HUDEP-2 (cell line): ENCODE results near the gene FECH.
"Not testable (repeated sequence)": the region's sequence is repeated elsewhere in the genome, so short reads cannot be mapped to it uniquely, and the experiment has no call there.

ENCODE experiments used
- DNase-seq, 76 experiments: peaks; one replicate each; lab custom pipeline; 2025; ENCODE audit not compliant: unreplicated experiment in 76 of 76; lab: John Stamatoyannopoulos, UW

FECH gene

DNA sequence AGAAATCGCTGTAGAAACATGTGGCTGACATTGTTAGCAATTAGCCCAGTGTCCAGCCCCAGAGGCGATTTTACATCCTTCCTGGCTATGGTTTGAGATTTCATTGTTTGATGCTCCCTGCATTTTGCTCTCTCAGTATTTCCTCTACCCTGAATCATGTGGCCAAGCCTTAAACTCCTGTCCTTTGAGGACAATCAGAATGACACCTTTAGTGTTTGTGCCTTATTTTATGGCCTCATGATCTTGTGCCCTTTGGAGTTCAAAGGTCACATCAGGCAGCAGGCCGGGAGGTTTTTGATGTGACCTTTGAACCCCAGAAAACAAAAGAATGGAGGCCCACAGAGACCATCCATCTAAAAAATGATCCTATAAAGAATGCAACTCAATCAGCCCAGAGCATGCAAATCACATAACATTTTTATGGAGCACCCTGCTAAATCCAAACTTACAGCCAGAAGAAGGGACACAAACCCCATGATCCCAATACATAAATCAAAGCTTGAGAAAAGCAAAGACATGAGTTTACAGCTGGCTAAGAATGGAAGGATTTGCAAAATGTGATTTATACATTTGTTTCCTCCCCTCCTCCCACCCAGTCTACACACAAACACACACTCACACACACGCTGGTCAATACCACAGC is 52.5 kb downstream of the FECH start:
- DNase-seq = no peak

DNA sequence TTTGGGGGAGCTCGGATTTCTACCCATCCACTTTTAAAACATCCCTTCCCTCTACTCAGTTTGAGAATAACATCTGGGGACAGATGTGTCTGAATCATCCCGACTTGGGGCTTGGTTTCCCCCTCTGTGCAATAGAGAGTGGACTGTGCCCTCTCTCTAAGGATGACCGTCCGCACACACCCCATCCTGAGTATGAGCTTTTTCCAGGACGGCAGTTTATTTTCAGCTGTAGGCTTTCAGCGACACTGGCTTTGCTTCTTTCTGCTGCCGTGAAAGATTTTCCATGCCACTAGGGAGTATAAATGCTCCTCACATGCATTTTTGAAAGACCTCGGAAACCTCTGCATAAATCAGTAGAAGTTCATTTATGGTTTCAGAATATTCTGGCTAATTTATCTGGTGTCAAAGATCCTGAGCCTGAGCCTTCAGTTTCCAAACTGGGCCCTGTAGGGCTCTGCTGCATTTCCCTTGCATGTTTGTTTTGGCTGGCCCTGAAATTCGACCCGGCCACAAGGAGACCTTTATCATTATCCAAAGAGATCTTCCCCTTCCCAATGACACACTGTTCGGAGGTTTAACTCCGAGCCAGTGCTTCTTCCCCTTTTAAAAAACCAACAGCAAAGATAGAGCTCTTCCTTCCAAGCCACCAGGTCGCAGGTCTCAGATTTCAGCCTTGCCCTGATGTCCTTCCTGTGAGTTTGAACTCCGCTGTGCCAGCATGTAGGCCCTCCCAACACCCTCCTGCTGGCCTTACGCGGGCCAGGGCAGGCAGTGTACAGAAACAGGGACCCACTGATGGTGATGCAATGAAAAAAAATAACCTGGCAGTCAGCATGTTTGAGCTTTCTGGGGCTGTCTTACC is 53.3 kb downstream of the FECH start:
- DNase-seq = no peak

DNA sequence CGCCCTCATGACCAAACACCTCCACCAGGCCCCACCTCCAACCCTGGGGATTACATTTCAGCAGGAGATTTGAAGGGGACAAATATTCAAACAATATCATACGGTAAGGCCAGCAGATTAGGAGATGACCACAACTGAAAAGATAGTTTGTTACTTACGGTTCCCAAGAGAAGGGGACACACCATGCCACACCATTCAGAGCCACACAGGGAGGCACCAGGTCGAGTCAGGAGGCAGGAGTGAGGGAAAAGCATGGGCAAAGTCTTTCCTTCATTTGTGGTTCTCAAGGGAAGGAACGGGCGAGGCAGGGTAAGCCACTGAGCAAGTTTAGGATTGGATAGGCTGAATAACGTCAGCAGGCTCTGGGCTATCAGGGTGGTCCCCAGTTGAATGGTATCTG is 57.4 kb downstream of the FECH start:
- no peak for DNase-seq

DNA sequence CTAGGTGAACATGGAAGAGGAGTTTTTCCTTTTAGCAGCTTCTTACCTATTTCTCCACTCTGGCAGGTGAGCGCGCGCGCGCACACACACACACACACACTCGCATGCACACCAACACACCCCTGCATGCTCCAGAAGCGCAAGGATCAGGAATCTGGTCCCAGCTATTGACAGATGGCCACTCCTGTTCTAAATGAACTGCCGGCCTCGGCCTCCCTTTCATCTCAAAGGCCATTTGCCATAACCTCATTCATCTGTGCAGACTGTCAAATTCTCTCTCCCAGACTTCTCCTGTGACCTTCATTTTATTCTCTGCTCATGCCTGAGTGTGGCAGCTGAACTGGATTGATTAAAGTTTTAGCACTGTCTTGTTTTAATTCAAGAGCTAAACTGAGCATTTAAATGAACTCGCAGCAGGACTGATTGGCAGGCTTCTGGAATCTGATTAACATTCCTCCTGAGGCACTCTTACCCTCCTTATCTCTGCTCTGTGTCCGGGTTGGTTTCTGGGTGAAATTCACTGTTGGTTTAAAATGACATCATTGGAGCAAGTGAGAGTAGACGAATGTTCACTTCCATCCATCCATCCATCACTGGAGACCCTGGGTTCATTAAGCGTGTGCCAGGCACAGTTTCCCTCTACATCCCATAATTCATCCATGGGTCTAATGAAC is 58.8 kb downstream of the FECH start:
- DNase-seq = peak in 8 of 76 experiments; percentile 8 to 22 (median 14)

DNA sequence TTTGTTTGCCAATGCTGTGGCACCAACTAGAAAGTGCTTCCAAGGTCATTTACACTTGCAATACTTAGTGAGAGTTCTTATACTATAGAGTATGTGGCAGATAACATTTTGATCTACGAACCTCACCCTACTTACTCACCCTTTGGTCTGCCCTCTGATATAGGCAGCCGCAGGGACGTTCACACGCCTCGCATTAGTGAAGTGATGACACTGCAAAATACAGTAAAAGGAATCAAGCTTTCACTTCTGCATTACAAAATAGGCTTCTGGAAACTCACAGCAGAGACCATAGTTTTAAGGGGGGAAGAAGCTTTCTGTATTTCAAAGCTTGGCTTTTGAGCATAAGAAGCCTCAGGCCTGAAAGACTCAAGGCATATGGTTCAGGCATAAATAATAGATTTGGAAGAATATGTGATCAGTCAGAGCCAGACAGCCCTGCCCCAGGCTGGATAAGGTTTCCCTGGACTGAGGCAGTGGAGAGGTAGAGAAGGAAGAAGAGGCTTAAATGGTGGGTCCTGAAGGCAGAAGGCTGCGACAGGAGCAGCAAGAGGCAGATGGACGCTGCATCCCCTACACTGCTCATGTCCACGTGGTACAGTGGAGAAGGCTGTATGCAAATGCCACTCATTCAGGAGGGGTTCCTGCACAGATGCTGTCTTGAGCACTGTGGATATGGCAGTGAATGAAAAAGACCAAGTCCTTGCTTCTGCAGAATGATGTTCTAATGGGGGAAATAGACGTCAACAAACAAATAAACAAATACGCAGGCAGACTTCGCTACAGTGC is 63.1 kb downstream of the FECH start:
- peak in 71 of 76 experiments; percentile 8 to 86 (median 55) for DNase-seq

DNA sequence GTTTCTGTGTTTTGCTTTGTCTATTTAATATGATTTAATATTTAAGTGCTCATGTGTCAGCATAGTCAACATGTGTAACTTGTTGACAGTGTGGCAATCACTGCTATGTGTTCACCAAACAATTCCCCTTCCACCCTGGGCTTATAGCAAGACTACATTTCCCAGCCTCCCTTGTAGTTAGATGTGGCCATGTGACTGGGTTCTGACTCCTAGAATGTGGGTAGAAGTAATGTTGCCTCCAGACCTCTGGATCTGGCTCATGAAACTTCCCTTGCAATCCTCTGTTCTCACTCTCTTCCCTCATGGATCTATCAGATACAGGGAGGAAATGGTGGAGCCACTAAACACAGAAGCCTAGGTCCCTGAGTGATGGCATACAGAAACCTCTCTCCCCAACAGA is 64.2 kb downstream of the FECH start:
- DNase-seq = not testable (repeated sequence)

DNA sequence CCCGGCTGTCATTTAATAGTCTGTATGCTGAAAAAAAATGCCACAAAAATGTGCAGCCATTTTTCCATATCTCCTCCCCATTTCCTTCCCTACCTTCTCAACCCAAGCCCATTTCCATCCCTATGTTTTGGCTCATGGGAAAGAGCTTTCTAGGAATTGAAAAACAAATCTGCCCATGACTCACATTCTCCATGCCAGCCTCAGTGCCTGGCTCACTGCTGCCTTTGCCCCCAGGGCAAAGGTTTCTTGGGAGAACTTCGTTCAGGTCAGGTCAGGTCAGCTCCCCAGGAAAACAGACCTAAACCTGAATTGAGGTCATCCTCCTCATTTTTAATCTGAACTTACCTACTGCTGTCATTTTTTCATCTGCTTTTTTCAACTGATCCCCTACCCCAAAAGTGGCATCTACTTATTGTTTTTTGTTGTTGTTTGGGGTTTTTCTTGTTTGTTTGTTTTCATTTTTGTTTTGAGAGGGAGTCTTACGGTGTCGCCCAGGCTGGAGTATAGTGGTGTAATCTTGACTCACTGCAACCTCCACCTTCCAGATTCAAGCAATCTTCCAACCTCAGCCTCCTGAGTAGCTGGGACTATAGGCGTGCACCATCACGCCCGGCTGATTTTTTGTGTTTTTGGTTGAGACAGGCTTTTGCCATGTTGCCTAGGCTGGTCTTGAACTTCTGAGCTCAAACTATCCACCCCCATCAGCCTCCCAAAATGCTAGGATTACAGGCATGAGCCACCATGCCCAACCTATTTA is 66.7 kb downstream of the FECH start:
- DNase-seq = no peak

DNA sequence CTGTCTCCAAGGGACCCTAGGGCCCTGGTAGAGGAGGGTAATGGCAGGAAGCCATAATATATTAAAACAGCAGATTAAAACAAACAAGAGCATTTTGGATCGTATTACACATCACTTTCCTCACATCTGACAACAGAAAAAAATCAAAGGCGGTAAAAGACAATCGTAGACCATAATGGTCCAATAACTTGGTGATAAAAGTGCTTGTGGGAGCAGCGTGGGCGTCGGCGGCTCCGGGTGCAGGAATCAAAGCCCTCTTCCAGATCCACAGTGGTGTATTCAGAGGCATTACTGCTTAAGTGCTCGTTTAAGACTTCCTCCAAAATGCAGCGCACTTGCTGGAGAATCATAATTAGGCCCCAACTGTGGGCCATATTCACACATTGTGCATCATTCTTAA is 68.0 kb downstream of the FECH start:
- DNase-seq = no peak

DNA sequence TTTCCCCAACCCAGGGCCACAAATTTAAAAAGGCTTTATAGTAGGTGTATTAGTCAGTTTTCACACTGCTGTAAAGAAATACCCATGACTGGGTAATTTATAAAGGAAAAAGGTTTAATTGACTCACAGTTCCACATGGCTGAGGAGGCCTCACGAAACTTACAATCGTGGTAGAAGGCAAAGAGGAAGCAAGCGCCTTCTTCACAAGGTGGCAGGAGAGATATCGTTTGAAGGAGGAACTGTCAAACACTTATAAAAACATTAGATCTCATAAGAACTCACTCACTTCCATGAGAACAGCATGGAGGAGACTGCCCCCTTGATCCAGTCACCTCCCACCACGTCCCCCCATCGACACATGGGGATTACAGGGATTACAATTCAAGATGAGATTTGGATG is 70.4 kb downstream of the FECH start:
- DNase-seq = peak in 7 of 76 experiments; percentile 8 to 28 (median 16)

DNA sequence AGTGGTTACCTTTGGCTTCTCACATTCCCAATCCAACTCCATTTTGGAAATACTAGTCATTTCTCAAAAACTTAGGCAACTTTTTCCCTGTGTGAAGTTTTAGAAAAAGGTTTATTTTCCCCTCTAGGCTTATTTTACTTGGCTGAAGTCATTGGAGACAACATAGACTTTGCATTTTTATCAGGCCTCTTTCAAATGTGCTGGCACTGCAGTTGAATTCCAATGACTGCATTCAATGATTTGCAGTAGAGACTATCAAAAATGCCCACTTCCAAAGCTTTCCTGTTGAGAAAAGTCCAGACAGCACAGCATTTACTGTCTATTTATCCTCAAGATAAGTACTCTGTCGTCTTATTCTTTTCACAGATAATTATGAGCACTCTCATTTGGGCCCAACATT is 81.3 kb downstream of the FECH start:
- no peak for DNase-seq

DNA sequence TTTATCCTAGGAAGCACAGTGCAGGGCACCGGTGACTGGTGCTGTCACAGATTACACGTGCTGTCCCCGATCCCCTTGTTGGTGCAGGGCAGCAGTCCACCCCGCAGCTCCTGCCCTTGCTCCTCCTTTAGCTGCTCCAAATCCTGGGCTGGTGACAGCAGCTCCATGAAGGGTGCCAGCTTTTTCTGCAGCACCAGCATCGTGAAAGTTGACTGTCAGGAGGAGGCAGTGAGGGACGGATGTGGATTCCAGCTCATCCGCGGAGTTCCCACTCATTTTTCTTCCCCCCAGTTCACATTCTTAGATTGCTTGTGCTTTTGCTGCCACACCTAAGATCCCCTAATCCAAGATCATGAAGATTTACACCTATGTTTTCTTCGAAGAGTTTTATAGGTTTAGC is 83.9 kb downstream of the FECH start:
- DNase-seq = no peak

DNA sequence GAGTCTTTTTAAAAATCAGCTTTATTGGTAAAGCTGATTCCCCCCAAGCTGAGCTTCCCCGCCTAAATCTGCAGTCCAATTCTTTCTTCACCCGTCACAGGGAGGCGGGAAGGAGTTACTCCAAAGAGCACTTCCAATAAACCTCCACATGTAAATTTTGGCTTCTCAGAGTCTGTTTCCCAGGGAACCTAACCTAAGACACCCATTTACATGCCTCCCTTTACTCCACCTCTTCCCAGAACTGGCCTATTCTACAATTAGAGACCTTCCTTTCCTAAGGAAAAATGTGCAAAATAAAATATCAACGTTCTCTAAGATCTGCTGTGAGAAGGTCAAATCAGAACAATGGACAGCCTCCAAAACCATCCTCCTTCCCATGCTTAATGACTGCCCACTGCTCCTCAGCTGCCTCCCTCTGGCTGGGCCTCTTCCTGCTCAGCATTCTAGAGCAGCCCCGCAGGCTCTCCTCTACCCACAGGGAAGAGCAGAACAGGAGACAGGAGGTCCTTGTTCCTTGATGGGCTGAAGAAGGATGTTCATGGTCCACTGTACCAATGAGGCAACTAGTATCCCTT is 87.7 kb downstream of the FECH start:
- DNase-seq = no peak
